ENCODE data around the gene HOXD12.
A peak's percentile ranks its signal among the peaks of the same experiment; 100 is the strongest.

HOXD12 gene

GRCh38 chr2:176128982-176129796, 29.6 kb downstream of the HOXD12 start, which contains the start of gene HOXD8:
TSS of gene HOXD8 (plus strand) at chr2:176129705. CDS start at chr2:176130367, 662 bp downstream.
- Histone ChIP-seq H3K36me3 (ENCODE audit: insufficient read depth, low read depth, low read length) (no peaks in the 10 kb centered on the region), H3K27me3 (ENCODE audit: insufficient read depth, low read length) (peaks cover 100% of the 10 kb centered on the region), H3K9me3 (ENCODE audit: insufficient read depth, low read depth, low read length) (peaks cover 2% of the 10 kb centered on the region; the same call in 1 of the 2 replicates), H3K4me1 (ENCODE audit: insufficient read depth, low read length) (no peaks in the 10 kb centered on the region; the same call in 1 of the 2 replicates), H3K9ac (ENCODE audit: low read depth, low read length) (no peak within 1 kb of the TSS), H3K4me3 (ENCODE audit: low read length) (0 out of 2 replicates have a peak within 1 kb of the TSS, but pooled peaks have one; percentile 6), H3K27ac (ENCODE audit: low read length) (no peak within 1 kb of the TSS)

DNA sequence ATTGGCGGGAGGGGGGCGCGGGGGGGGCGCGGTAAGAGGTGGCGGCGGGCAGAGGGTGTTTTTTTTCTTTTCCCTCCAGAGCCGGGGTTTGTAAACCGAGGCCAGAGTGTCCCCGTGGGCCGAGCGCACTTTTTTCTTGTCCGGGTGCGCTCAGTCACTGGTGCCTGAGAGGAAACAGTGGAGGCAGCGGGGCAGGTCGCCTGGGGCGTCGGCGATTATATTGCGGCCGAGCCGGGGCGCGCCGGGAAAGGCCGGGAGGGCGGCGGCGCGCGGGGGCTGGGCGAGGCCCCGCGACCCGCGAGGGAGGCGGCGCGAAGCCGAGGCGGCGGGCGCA, 30.2 kb downstream of the HOXD12 start:
- H3K27ac ChIP-seq (ENCODE audit: low read length) = no peak overlapping the region
- H3K9me3 ChIP-seq (ENCODE audit: insufficient read depth, low read depth, low read length) = peaks cover 2% of the 10 kb centered on the region; the same call in 1 of the 2 replicates
- no peak overlapping the region for H3K9ac ChIP-seq (ENCODE audit: low read depth, low read length)
- H3K4me3 ChIP-seq (ENCODE audit: low read length) = no peak overlapping the region
- H3K36me3 ChIP-seq (ENCODE audit: insufficient read depth, low read depth, low read length) = no peaks in the 10 kb centered on the region
- H3K27me3 ChIP-seq (ENCODE audit: insufficient read depth, low read length) = peaks cover 100% of the 10 kb centered on the region
- H3K4me1 ChIP-seq (ENCODE audit: insufficient read depth, low read length) = no peaks in the 10 kb centered on the region; the same call in 1 of the 2 replicates

- peaks cover 100% of the 10 kb centered on the region for H3K27me3 ChIP-seq (ENCODE audit: insufficient read depth, low read length)
- H3K36me3 ChIP-seq (ENCODE audit: insufficient read depth, low read depth, low read length) = no peaks in the 10 kb centered on the region
- H3K9me3 ChIP-seq (ENCODE audit: insufficient read depth, low read depth, low read length) = peaks cover 2% of the 10 kb centered on the region; the same call in 1 of the 2 replicates
- no peak overlapping the region for H3K4me3 ChIP-seq (ENCODE audit: low read length)
- no peak overlapping the region for H3K9ac ChIP-seq (ENCODE audit: low read depth, low read length)
- H3K27ac ChIP-seq (ENCODE audit: low read length) = no peak overlapping the region
- H3K4me1 ChIP-seq (ENCODE audit: insufficient read depth, low read length) = no peaks in the 10 kb centered on the region; the same call in 1 of the 2 replicates
Observed at GRCh38 chr2:176130147-176130956, 30.8 kb downstream of the HOXD12 start.

GRCh38 chr2:176130957-176131847, 31.6 kb downstream of the HOXD12 start:
- H3K4me1 ChIP-seq (ENCODE audit: insufficient read depth, low read length) = no peaks in the 10 kb centered on the region; the same call in 1 of the 2 replicates
- no peak overlapping the region for H3K27ac ChIP-seq (ENCODE audit: low read length)
- H3K27me3 ChIP-seq (ENCODE audit: insufficient read depth, low read length) = peaks cover 100% of the 10 kb centered on the region
- H3K36me3 ChIP-seq (ENCODE audit: insufficient read depth, low read depth, low read length) = no peaks in the 10 kb centered on the region
- H3K9ac ChIP-seq (ENCODE audit: low read depth, low read length) = no peak overlapping the region
- no peak overlapping the region for H3K4me3 ChIP-seq (ENCODE audit: low read length)
- H3K9me3 ChIP-seq (ENCODE audit: insufficient read depth, low read depth, low read length) = peaks cover 2% of the 10 kb centered on the region; the same call in 1 of the 2 replicates

- H3K36me3 ChIP-seq (ENCODE audit: insufficient read depth, low read depth, low read length) = no peaks in the 10 kb centered on the region
- no peak overlapping the region for H3K27ac ChIP-seq (ENCODE audit: low read length)
- no peak overlapping the region for H3K4me3 ChIP-seq (ENCODE audit: low read length)
- peaks cover 2% of the 10 kb centered on the region; the same call in 1 of the 2 replicates for H3K9me3 ChIP-seq (ENCODE audit: insufficient read depth, low read depth, low read length)
- H3K9ac ChIP-seq (ENCODE audit: low read depth, low read length) = no peak overlapping the region
- peaks cover 100% of the 10 kb centered on the region for H3K27me3 ChIP-seq (ENCODE audit: insufficient read depth, low read length)
- no peaks in the 10 kb centered on the region; the same call in 1 of the 2 replicates for H3K4me1 ChIP-seq (ENCODE audit: insufficient read depth, low read length)
Observed at GRCh38 chr2:176131848-176132158, 32.2 kb downstream of the HOXD12 start.

GRCh38 chr2:176132205-176133171, 32.9 kb downstream of the HOXD12 start:
- Histone ChIP-seq H3K4me1 (ENCODE audit: insufficient read depth, low read length) (no peaks in the 10 kb centered on the region; the same call in 1 of the 2 replicates), H3K9me3 (ENCODE audit: insufficient read depth, low read depth, low read length) (peaks cover 2% of the 10 kb centered on the region; the same call in 1 of the 2 replicates), H3K36me3 (ENCODE audit: insufficient read depth, low read depth, low read length) (no peaks in the 10 kb centered on the region), H3K4me3 (ENCODE audit: low read length) (no peak overlapping the region), H3K27ac (ENCODE audit: low read length) (no peak overlapping the region), H3K9ac (ENCODE audit: low read depth, low read length) (no peak overlapping the region), H3K27me3 (ENCODE audit: insufficient read depth, low read length) (peaks cover 100% of the 10 kb centered on the region)

DNA sequence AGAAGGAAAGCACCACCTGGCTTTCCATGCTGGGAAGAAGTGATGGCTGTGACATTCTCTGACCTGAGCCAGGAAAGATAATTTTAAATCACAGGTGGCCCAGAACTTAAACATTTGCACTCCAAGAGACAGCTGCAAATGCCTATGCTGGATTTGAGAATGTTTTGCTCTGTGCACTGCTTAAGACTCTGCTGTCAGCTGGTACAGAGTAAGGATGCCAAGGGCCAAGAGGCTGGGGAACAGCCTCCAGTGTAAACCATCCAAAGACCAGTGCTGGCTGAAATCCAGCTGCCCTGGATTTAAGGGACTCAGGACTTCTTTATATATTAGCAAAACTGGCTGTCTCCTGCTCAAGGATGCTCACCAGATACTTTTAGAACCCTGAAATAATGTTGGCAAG, 33.8 kb downstream of the HOXD12 start:
- no peaks in the 10 kb centered on the region; the same call in 1 of the 2 replicates for H3K4me1 ChIP-seq (ENCODE audit: insufficient read depth, low read length)
- H3K36me3 ChIP-seq (ENCODE audit: insufficient read depth, low read depth, low read length) = no peaks in the 10 kb centered on the region
- peaks cover 100% of the 10 kb centered on the region for H3K27me3 ChIP-seq (ENCODE audit: insufficient read depth, low read length)
- H3K9ac ChIP-seq (ENCODE audit: low read depth, low read length) = no peak overlapping the region
- H3K27ac ChIP-seq (ENCODE audit: low read length) = no peak overlapping the region
- H3K9me3 ChIP-seq (ENCODE audit: insufficient read depth, low read depth, low read length) = peaks cover 2% of the 10 kb centered on the region; the same call in 1 of the 2 replicates
- no peak overlapping the region for H3K4me3 ChIP-seq (ENCODE audit: low read length)

DNA sequence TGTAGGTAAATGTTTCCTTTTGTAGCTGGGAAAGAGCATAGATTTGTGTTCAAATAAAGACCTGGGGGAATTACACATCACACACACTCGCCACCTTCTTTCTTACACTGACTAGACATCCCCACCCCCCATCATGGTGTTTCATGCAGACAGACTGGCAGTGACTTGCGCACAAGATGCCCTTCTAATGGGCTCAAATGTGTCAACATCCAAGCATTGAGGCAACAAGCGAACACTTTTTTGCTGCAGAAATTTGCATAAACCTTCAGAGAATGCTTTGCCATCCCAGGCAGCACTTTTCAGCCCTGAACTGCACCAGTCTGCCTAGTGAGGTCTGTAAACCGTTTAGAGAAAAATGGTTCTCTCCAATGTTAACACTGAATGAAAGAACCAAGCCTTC, 34.4 kb downstream of the HOXD12 start:
- H3K9me3 ChIP-seq (ENCODE audit: insufficient read depth, low read depth, low read length) = peaks cover 2% of the 10 kb centered on the region; the same call in 1 of the 2 replicates
- peaks cover 100% of the 10 kb centered on the region for H3K27me3 ChIP-seq (ENCODE audit: insufficient read depth, low read length)
- no peak overlapping the region for H3K9ac ChIP-seq (ENCODE audit: low read depth, low read length)
- no peak overlapping the region for H3K4me3 ChIP-seq (ENCODE audit: low read length)
- no peaks in the 10 kb centered on the region; the same call in 1 of the 2 replicates for H3K4me1 ChIP-seq (ENCODE audit: insufficient read depth, low read length)
- H3K36me3 ChIP-seq (ENCODE audit: insufficient read depth, low read depth, low read length) = no peaks in the 10 kb centered on the region
- H3K27ac ChIP-seq (ENCODE audit: low read length) = no peak overlapping the region

- Histone ChIP-seq H3K9me3 (ENCODE audit: insufficient read depth, low read depth, low read length) (peaks cover 2% of the 10 kb centered on the region; the same call in 1 of the 2 replicates), H3K9ac (ENCODE audit: low read depth, low read length) (no peak overlapping the region), H3K4me1 (ENCODE audit: insufficient read depth, low read length) (no peaks in the 10 kb centered on the region; the same call in 1 of the 2 replicates), H3K4me3 (ENCODE audit: low read length) (no peak overlapping the region), H3K36me3 (ENCODE audit: insufficient read depth, low read depth, low read length) (no peaks in the 10 kb centered on the region), H3K27ac (ENCODE audit: low read length) (no peak overlapping the region), H3K27me3 (ENCODE audit: insufficient read depth, low read length) (peaks cover 100% of the 10 kb centered on the region)
Observed at GRCh38 chr2:176135035-176135440, 35.4 kb downstream of the HOXD12 start.
